H9 (cell line): ENCODE data around the gene HOXD10. TPM values are rescaled to one million over a fixed set of nuclear protein-coding genes. Genes with fewer than 3 reads are reported as not detected.

Source experiments
- DNase-seq: peaks from one replicate; pipeline ENCODE4 v3.0.0-alpha.2; 2017
- H2AFZ ChIP-seq: one replicate; pipeline ENCODE4 v1.6.1; 2013; ENCODE audit warnings: mild to moderate bottlenecking, low read length, control low read depth, moderate library complexity
- H2AK5ac ChIP-seq: 2 replicates; pipeline ENCODE4 v1.6.1; 2013; ENCODE audit warnings: low read length, control low read depth, mixed read lengths; ENCODE audit not compliant: insufficient read length
- H2BK120ac ChIP-seq: one replicate; pipeline ENCODE4 v1.6.1; 2013; ENCODE audit warnings: low read depth, mild to moderate bottlenecking, low read length, control low read depth, inconsistent platforms; ENCODE audit not compliant: poor library complexity, severe bottlenecking
- H2BK12ac ChIP-seq: 2 replicates; pipeline ENCODE4 v1.6.1; 2013; ENCODE audit warnings: low read length, control low read depth, mixed read lengths, low read depth; ENCODE audit not compliant: insufficient read length
- H2BK15ac ChIP-seq: 2 replicates; pipeline ENCODE4 v1.6.1; 2013; ENCODE audit warnings: low read depth, low read length, control low read depth
- H2BK20ac ChIP-seq: one replicate; pipeline ENCODE4 v1.6.1; 2013; ENCODE audit warnings: low read depth, mild to moderate bottlenecking, low read length, control low read depth, inconsistent platforms; ENCODE audit not compliant: poor library complexity, severe bottlenecking
- H2BK5ac ChIP-seq: 2 replicates; pipeline ENCODE4 v1.6.1; 2013; ENCODE audit warnings: low read length, control low read depth, mixed read lengths; ENCODE audit not compliant: insufficient read length
- H3K14ac ChIP-seq: 2 replicates; pipeline ENCODE4 v1.6.1; 2013; ENCODE audit warnings: low read length, control low read depth; ENCODE audit not compliant: insufficient read depth
- H3K18ac ChIP-seq: 2 replicates; pipeline ENCODE4 v1.6.1; 2013; ENCODE audit warnings: low read depth, mild to moderate bottlenecking, mixed read lengths, low read length, control low read depth; ENCODE audit not compliant: insufficient read length
- H3K23ac ChIP-seq: 2 replicates; pipeline ENCODE4 v1.6.1; 2013; ENCODE audit warnings: low read length, control low read depth, mixed read lengths, low read depth; ENCODE audit not compliant: insufficient read length
- H3K23me2 ChIP-seq: 2 replicates; pipeline ENCODE4 v1.6.1; 2013; ENCODE audit warnings: low read depth, mild to moderate bottlenecking, mixed read lengths, low read length, control low read depth; ENCODE audit not compliant: insufficient read length, poor library complexity, severe bottlenecking
- H3K27ac ChIP-seq: 2 replicates; pipeline ENCODE4 v1.5.1; 2013; ENCODE audit warnings: low read length, control low read depth, mixed read lengths, low read depth; ENCODE audit not compliant: insufficient read length
- H3K27me3 ChIP-seq: 2 replicates; pipeline ENCODE4 v1.6.1; 2013; ENCODE audit warnings: low read length, control low read depth, inconsistent platforms; ENCODE audit not compliant: insufficient read depth
- H3K4ac ChIP-seq: 2 replicates; pipeline ENCODE4 v1.6.1; 2013; ENCODE audit warnings: low read depth, mild to moderate bottlenecking, control low read depth, inconsistent platforms, low read length, moderate library complexity
- H3K4me1 ChIP-seq: 2 replicates; pipeline ENCODE4 v1.6.1; 2013; ENCODE audit warnings: low read length, control low read depth, inconsistent platforms; ENCODE audit not compliant: insufficient read depth
- H3K4me2 ChIP-seq: 2 replicates; pipeline ENCODE4 v1.6.1; 2013; ENCODE audit warnings: low read length, control low read depth, mixed read lengths; ENCODE audit not compliant: insufficient read length, insufficient read depth
- H3K56ac ChIP-seq: 2 replicates; pipeline ENCODE4 v1.6.1; 2013; ENCODE audit warnings: low read depth, mild to moderate bottlenecking, mixed read lengths, low read length, control low read depth; ENCODE audit not compliant: insufficient read length
- H3K79me1 ChIP-seq: 2 replicates; pipeline ENCODE4 v1.6.1; 2013; ENCODE audit warnings: low read depth, mild to moderate bottlenecking, moderate library complexity, low read length, control low read depth, inconsistent platforms; ENCODE audit not compliant: insufficient read depth, poor library complexity, severe bottlenecking
- H3K79me2 ChIP-seq: 2 replicates; pipeline ENCODE4 v1.6.1; 2013; ENCODE audit warnings: low read length, control low read depth, inconsistent platforms; ENCODE audit not compliant: insufficient read depth
- H3K9ac ChIP-seq: 2 replicates; pipeline ENCODE4 v1.6.1; 2013; ENCODE audit warnings: low read length, control low read depth, mixed read lengths; ENCODE audit not compliant: insufficient read length; ENCODE audit errors: extremely low read depth
- H3K9me3 ChIP-seq: one replicate; pipeline ENCODE4 v1.6.1; 2013; ENCODE audit warnings: low read depth, low read length, inconsistent platforms; ENCODE audit not compliant: control insufficient read depth
- H3T11ph ChIP-seq: one replicate; pipeline ENCODE4 v1.6.1; 2013; ENCODE audit warnings: mild to moderate bottlenecking, low read length, control low read depth, inconsistent platforms
- H4K20me1 ChIP-seq: one replicate; pipeline ENCODE4 v1.6.1; 2013; ENCODE audit not compliant: control insufficient read depth, insufficient read length, insufficient read depth
- H4K5ac ChIP-seq: 2 replicates; pipeline ENCODE4 v1.6.1; 2013; ENCODE audit warnings: low read depth, mild to moderate bottlenecking, mixed read lengths, low read length, control low read depth; ENCODE audit not compliant: insufficient read length
- H4K8ac ChIP-seq: replicated peaks from 2 replicates; pipeline ENCODE4 v1.6.1; 2013; ENCODE audit warnings: low read length, control low read depth, mixed read lengths, low read depth; ENCODE audit not compliant: insufficient read length
- H4K91ac ChIP-seq: 2 replicates; pipeline ENCODE4 v1.6.1; 2013; ENCODE audit warnings: low read depth, mild to moderate bottlenecking, moderate library complexity, mixed read lengths, low read length, control low read depth; ENCODE audit not compliant: insufficient read length
- H3K27ac Mint-ChIP-seq, 3 experiments: 2 replicates in 2 of 3; 3 replicates in 1 of 3; pipeline ENCODE4 v1.8.0; 2020 to 2021; ENCODE audit warnings: mixed read lengths in 3 of 3, mild to moderate bottlenecking in 1 of 3, moderate library complexity in 1 of 3
- H3K27me3 Mint-ChIP-seq: 2 replicates; pipeline ENCODE4 v1.8.0; 2021; ENCODE audit warnings: low read depth, mild to moderate bottlenecking, moderate library complexity, mixed read lengths
- H3K36me3 Mint-ChIP-seq, 3 experiments: 2 replicates in 2 of 3; 3 replicates in 1 of 3; pipeline ENCODE4 v1.8.0; 2020 to 2021; ENCODE audit warnings: low read depth in 3 of 3, mixed read lengths in 3 of 3; ENCODE audit not compliant: insufficient read depth in 1 of 3
- H3K4me1 Mint-ChIP-seq, 2 experiments: 2 replicates each; pipeline ENCODE4 v1.8.0; 2020; ENCODE audit warnings: mixed read lengths in 2 of 2
- H3K4me3 Mint-ChIP-seq, 2 experiments: 2 replicates in 1 of 2; 3 replicates in 1 of 2; pipeline ENCODE4 v1.8.0; 2020 to 2021; ENCODE audit warnings: mild to moderate bottlenecking in 2 of 2, mixed read lengths in 2 of 2, moderate library complexity in 1 of 2
- H3K9me3 Mint-ChIP-seq, 2 experiments: 2 replicates in 1 of 2; 3 replicates in 1 of 2; pipeline ENCODE4 v1.8.0; 2020; ENCODE audit warnings: mild to moderate bottlenecking in 2 of 2, mixed read lengths in 2 of 2, moderate library complexity in 1 of 2
- WGBS: extraction: QIAGEN DNeasy Blood & Tissue Kit; methylation state at CpG from one replicate; pipeline ENCODE4 v1.1.7; 2013; ENCODE audit warnings: missing lambda C conversion rate, low lambda C conversion rate, mixed read lengths; ENCODE audit not compliant: insufficient read length; ENCODE audit errors: extremely low coverage; 5-methylcytosine and 5-hydroxymethylcytosine counted together
- total RNA-seq: library from RNA; stranded (reverse); gene quantifications from 2 replicates; pipeline ENCODE4 v1.2.1, GENCODE V29; 2021
- TF ChIP-seq, protein P1 (sequence below): fragments of 200-600 bp; sonication (generic); conservative IDR thresholded peaks from 3 replicates; pipeline ENCODE4 v1.8.0; 2021; ENCODE audit warnings: antibody characterized with exemption, mild to moderate bottlenecking

HOXD10 gene
- total RNA-seq, 1 experiment from 2014 or later = not detected

DNA sequence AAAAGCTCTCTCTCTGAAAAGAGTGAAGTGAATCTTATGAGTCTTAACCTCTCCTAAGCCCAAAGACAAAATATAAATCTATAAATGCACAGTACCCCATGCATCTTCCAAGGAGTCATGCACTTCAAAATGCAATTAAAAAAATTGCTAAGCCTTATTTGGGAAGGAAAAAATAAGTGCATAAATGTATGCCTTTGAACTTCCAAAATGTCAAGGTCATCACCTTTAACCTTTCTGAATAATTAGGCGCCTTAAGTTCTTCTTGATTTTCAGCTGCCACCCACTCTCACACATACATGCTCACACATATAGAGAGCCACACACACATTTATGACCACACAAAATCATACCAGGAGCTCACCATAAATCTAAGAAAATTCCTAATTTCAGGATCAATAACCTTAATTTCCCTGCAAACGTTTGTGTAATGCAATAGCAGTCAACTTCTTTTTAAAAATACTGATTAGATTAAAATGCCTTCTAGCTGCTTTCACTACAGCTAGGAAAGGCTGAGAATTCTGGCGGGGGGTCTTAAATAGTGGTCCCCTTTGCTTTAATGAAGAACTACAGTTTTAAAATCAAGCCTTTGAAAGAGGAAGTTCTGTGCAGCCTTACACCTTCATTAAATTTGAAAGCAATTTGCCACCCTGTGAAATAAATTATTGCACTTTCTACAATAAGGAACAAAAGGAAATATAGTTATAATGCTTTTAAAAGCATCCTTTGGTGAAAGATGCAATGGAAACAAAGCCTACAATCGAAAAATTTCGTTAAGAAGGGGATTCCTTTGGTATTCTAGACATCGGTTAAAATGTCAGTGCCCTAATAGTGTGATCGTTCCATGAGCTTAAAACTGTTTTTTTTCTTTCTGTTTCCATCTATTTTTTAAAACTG lies 5.9 kb upstream of the HOXD10 start:
- Histone ChIP-seq H3K14ac (no peak overlapping the region), H3K4ac (no peak overlapping the region), H2BK5ac (no peak overlapping the region), H3K9ac (no peak overlapping the region), H3K4me2 (no peak overlapping the region), H3K56ac (no peak overlapping the region), H2AFZ (no peak overlapping the region), H2BK12ac (no peak overlapping the region), H3K4me1 (no peaks in the 10 kb centered on the region), H3K23me2 (no peaks in the 10 kb centered on the region), H4K8ac (no peak overlapping the region), H3K79me2 (no peaks in the 10 kb centered on the region), H4K20me1 (no peaks in the 10 kb centered on the region), H3T11ph (no peak overlapping the region), H3K79me1 (no peaks in the 10 kb centered on the region), H2AK5ac (no peak overlapping the region), H2BK15ac (no peak overlapping the region), H3K9me3 (no peaks in the 10 kb centered on the region), H3K27ac (no peak overlapping the region), H3K27me3 (peaks cover 92% of the 10 kb centered on the region), H3K23ac (no peak overlapping the region), H4K91ac (no peak overlapping the region), H2BK120ac (no peak overlapping the region), H4K5ac (no peak overlapping the region), H2BK20ac (no peak overlapping the region), H3K18ac (no peak overlapping the region)
- no CpG with 5 or more reads among the region's 7 CpGs for WGBS
- H3K4me1 Mint-ChIP-seq = peaks cover 9 to 28% of the 10 kb centered on the region in 2 experiments
- DNase-seq = no peak
- TF ChIP-seq, protein P1, sequence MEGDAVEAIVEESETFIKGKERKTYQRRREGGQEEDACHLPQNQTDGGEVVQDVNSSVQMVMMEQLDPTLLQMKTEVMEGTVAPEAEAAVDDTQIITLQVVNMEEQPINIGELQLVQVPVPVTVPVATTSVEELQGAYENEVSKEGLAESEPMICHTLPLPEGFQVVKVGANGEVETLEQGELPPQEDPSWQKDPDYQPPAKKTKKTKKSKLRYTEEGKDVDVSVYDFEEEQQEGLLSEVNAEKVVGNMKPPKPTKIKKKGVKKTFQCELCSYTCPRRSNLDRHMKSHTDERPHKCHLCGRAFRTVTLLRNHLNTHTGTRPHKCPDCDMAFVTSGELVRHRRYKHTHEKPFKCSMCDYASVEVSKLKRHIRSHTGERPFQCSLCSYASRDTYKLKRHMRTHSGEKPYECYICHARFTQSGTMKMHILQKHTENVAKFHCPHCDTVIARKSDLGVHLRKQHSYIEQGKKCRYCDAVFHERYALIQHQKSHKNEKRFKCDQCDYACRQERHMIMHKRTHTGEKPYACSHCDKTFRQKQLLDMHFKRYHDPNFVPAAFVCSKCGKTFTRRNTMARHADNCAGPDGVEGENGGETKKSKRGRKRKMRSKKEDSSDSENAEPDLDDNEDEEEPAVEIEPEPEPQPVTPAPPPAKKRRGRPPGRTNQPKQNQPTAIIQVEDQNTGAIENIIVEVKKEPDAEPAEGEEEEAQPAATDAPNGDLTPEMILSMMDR = no peak
- H3K36me3 Mint-ChIP-seq = no peaks in the 10 kb centered on the region; a peak in 1 of 7 replicates
- peaks cover 0 to 15% of the 10 kb centered on the region in 2 experiments for H3K9me3 Mint-ChIP-seq
- H3K27ac Mint-ChIP-seq = no peak overlapping the region
- H3K4me3 Mint-ChIP-seq = no peak overlapping the region
- H3K27me3 Mint-ChIP-seq = peaks cover 96% of the 10 kb centered on the region
